NCI-H187 (cell line): ENCODE data around the gene PHETA2.
"Not testable (repeated sequence)": the region's sequence is repeated elsewhere in the genome, so short reads cannot be mapped to it uniquely, and the experiment has no call there.

Experiments
- DNase-seq, 2 experiments: peaks; one replicate each; lab custom pipeline; 2025; lab: John Stamatoyannopoulos, UW

PHETA2 gene

DNA sequence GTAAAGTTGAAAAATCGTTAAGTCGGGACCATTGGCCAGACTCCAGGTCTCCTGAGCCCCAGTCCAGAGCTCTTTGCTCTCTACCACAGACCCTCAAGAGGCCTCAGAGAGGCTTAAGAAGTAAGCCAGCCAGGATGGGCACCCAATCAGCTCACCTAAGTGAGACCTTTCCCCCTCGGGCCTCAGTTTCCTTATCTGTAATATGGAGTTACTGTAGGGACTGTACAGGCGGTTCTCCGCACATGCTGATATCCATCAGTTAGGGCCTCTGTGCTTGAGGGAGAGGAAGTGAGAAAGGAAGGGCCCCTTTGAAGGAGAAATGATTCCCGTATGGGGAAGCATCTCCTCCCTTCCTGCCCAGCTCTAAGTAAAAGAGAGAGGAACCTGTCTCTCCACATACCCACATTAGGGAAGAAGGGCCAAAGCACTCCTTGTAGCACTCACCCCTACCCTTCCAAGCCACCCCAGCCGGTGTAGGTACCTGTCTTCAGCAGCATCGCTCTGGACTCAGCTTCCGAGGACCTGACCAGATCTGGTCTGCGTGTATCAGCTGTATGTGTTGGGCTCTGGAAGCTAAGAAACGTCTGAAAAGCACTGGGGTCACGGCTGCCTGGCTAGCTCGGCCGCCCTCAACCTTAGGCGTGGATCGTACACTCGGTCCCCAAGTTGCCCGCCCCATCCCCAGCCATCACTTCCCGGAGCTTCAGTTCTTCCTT lies 4.1 kb upstream of the PHETA2 start:
- DNase-seq: no peak

DNA sequence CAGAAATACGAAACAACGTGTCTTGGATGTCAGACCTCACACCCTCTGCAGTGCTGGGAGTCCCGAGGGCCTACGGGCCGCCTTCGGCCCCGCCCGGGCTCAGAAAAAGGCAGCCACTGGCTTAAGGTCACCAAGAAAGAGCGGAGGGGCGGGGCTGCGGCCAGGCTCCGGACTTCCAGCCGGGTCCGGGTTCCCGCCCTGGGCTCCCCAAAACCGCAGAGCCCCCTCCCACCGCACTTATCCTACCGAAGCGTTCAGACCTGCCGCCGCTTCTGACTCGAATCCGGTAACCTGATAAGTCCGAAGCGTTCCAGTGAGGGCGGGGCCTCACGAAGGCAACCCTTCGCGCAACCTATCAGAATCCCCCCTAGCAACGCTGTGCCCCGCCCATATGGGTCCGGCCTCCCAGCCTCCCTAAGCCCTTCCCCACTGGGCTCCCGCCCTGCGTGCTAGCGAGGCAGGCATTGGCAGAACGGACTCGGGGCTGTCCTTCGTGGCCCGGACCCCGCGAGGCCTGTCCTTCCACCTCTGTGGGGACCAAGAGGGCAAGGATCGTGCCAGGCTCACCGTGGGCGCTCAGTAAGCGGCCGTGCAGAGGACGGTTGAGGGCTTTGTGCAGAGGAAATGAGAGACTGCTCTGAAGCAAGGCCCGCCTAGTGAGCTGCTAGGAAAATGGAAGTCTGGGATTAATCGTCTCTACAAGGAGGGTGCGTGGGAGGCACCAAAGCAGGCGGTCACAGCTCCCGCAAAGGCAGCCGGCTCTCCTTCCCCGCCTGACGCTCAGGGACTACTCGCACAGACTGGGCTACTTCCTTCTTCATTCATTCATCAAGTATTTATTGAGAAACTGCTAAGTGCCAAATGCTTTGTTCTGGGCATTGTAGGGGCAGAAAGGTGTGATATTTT lies 3.3 kb upstream of the PHETA2 start, which contains the start of gene NAGA:
TSS of gene NAGA (minus strand) at position 296 of the 906 bp plus-strand sequence. CDS start 515 bp downstream, outside the sequence.
- DNase-seq: peak; percentile 66 to 82

DNA sequence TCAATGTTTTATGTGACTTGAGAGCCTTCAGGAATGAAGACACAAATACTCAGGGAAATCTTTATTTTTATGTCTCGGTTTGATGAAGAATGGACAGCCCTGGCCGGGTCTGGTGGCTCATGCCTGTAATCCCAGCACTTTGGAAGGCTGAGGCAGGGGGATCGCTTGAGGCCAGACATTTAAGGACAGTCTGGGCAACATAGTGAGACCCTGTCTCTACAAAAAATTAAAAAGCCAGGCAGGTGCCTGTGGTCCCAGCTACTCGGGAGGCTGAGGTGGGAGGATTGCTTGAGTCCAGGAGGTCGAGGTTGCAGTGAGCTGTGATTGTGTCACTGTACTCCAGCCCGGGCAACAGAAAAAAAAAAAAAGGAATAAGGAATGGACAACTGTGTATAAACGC lies 2.5 kb upstream of the PHETA2 start:
- DNase-seq: not testable (repeated sequence)

DNA sequence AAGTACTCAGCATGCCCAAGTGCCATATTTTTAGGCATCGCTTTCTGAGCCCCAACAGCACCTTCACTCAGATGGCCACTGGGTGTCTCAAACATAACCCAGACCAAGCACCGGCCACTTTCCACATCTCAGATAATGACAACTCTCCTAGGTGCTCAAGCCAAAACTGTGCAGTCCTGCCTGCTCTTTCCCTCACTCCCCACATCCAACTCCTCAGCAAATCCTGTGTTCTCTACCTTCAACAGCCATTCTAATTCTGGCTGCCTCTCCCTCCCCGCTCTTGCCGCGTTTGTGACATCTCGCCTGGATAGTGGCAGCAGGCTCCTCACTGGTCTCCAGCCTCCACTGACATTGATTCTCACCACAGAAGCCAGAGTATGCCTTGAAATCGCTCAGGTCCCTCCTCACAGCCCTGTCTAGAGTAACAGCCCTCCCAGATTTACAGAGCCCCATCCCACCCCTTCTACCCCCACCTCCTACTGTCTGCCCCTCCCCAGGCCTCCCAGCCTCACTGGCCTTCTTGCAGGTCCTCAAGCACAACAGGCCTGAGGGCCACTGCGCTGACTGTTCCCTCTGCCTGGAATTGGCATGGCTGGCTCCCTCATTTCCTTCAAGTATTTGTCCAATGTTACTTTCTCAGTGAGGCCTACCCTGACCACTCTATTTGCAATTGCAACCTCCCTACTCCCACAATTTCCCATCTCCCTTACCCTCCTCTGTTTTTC lies 1.3 kb upstream of the PHETA2 start:
- DNase-seq: no peak

DNA sequence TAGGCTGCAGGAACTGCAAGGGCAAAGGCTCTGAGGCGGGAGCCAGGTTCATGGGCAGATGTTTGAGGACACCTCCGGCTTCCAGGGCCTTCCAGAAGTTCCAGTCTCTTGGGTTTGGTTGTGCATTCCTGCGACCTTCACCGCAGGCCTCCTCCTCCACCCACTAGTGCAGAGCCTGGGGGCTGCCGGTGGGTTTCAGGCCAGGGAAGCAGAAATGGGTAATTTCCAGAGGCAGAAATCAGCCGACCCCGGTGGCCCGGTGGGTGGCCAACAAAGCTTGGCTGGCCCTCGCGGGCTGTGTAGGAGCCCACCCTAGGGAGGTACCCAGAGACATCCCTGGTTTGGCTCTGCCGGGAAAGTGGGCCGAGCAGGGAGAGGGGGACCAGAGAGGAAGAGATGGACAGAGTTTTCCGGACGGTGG lies 417 bp upstream of the PHETA2 start:
- DNase-seq: no peak

DNA sequence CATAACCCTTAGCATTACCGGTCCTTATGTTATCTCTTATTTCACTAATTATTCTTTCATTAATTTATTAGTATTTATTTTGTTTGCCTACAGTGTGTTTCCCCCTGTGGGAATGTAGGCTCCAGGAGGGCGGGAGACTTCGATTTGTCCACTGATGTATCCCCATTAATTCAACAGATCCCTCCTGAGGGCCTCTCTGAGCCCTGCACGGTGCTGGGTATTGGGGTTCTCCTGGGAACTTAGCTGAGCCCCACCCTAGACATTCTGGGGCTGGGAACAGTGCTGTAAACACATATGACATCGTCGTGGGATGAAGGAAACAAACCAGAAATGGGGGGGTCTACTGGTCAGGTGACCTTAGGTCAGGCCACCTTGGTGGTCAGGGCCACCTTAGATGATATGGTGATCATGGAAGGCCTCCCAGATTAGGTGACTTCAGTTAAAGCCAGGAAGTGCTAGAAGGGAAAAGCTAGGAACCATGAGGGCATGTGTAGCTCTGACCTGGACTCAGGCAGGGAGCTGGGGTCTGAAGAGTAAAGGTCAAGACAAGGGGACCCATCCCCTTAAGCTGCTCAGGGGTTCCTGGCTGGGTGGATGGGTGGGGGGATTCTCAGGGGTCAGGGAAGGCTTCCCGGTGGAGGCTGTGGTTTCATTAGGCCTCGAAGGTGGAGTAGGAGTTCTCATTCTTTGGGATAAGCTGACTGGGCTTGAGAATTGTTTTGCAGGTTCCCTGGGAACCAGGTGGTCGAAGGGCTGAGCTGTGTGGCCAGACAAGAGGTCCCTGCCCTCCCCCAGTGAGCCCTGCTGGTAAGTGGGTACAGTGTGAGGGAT lies 1.0 kb downstream of the PHETA2 start:
- no peak for DNase-seq

DNA sequence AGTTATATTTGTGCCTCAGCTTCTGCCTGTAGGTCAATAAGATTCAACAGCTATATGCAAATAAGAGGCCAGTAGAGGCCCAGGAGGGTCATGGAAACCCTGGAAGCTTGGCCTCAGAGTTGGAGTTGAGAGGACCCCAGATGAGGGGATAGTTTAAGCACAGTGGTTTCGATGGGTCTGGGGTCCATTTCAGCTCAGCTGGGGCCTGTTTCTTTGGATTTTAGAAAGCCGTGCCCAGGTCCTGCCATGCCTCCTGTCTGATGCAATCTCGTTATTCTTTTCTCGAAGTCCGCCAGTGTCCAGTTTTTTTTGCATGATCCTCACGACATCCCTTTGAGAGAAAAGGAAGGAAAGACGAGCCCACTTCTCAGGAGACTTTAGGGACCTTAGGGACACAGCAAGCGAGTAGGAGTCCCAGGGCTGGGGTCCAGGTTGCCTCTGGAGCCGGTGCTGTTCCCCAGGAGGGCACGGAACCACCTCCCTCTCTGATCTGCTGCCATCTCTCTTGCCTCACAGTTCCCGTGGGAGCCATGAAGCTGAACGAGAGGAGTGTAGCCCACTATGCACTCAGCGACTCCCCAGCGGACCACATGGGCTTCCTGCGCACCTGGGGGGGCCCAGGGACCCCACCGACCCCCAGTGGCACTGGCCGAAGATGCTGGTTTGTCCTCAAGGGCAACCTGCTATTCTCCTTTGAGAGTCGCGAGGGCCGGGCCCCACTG lies 2.9 kb downstream of the PHETA2 start:
- DNase-seq: no peak

DNA sequence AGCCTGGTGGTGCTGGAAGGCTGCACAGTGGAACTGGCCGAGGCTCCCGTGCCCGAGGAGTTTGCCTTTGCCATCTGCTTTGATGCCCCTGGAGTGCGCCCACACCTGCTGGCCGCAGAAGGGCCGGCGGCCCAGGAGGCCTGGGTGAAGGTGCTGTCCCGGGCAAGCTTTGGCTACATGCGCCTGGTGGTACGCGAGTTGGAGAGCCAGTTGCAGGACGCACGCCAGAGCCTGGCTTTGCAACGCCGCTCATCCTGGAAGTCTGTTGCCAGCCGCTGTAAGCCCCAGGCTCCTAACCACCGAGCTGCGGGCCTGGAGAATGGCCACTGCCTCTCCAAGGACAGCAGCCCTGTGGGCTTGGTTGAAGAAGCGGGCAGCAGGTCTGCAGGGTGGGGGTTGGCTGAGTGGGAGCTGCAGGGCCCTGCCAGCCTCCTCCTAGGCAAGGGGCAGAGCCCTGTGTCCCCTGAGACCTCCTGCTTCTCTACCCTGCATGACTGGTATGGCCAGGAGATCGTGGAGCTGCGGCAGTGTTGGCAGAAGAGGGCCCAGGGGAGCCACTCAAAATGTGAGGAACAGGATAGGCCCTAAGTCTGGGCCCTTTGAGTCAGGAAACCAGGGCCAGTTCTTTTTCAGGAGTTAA lies 3.6 kb downstream of the PHETA2 start:
- no peak for DNase-seq

DNA sequence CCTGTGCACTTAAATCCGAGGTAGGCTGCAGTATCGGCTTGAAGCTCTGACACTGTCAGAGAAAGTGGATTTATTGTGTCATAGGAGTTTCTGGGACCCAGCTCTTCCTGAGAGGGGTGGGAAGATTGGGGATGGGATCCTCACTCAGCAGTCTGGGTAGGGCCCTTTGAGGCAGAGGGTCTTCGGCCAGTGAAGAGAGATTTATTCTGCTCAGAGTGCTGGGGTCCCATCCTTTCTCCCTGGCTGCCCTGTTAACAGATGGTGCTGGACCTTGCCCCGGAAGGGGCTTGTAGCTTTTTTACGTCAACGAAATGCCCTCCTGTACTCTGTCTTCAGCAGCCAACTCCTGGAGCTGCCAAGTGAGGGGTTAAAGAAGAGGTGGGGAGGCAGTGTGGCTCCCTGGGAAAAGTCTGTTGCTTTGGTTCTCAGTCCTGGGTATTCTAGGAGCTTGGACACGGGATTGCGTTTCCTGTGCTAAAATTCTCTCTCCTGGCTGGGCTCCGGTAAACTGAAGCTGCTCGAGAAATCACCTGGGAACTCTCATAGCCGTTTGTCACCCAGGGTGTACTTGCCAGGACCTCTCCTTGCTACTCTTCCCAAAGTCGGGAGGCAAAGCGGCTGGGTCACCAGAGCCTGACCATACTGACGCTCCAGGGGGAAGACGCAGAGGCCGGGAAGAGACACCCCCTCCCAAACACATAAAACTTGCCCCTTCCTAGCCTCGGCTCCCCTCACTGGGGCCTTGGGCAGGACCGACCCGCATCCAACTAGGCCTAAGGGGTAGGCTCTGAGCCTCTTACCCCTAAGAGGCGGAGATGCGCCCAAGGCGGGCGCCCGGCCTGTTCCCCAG lies 4.6 kb downstream of the PHETA2 start:
- no peak for DNase-seq

DNA sequence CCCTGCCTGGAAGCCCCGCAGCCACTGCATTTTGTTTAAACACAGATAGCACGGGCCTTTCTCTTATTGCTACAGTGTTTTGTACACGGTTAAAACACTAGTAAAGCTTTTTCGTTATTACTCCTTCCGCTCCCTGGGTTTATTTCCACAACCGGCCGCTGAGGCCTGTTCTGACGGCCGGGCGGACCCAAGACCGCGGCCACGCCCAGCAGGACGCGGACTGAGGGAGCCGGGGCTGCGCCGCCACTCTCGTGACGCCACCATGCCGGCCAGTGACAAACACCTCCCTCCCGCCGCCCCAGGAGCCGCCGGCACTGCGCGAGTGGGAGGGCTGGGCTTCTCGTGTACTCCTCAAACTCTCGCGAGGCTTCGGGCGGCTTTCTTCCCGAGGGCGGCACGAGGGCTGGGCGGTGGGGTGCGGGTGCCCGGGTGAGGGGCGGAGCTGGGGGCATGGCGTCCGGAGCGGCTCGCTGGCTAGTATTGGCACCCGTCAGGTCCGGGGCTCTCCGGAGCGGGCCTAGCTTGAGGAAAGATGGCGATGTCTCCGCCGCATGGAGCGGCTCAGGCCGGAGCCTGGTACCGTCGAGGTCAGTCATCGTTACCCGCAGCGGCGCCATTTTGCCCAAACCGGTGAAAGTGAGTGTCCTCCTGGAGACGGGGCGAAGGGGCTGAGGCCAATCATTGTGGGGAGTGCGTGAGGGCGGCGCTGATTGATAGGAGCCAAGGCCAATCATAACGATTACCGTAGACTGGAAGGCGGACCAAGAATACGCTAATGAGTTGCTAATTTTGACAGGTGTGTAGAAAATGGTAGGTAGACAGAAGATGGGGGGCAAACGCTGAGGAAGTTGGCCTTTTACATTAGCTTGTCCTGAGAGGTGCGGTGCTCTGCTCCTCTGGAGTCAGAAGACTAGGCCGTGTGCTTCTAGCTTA lies 5.5 kb downstream of the PHETA2 start, which contains the start of gene SMDT1:
TSS of gene SMDT1 (plus strand) at position 382 of the 933 bp plus-strand sequence. CDS start at position 451, 69 bp downstream.
- DNase-seq: peak; percentile 86 to 93

DNA sequence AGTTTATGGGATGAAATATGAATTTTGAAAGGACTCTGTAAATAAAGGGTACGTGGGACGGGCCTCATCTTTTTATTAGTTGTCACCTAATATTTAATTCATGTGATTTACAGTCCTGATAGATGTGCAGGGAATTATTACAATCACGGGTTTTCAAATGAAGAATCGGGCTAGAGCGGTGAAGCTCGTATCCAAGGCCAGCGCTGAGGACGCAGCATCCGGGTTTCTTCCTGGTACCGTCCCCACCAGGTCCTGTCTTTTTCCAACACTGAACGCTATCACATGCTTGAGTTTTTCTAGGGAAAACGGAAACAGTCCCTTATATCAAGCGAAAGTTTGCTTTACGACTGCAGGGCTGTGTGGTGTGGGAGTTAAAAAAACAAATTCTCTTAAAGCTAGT lies 6.2 kb downstream of the PHETA2 start:
- no peak for DNase-seq

DNA sequence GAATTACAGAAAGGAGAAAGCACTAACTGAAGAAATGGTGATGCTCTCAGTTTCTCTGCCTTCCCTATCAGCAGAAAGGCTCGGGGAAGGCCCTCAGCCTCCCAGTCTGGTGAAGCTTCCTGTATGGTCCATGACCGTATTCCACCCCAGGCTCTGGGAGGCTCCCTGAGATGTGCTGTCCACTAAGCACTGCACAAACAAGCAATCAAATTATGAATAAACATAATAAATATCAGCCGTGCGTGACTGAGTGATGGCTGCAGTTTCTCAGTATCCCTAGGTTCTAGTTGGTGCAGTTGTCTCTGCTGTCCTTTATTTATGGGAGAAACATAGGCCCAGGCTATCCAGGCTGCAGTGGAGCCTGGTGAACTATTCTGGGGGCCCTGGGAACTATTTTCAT lies 9.1 kb downstream of the PHETA2 start:
- no peak for DNase-seq

DNA sequence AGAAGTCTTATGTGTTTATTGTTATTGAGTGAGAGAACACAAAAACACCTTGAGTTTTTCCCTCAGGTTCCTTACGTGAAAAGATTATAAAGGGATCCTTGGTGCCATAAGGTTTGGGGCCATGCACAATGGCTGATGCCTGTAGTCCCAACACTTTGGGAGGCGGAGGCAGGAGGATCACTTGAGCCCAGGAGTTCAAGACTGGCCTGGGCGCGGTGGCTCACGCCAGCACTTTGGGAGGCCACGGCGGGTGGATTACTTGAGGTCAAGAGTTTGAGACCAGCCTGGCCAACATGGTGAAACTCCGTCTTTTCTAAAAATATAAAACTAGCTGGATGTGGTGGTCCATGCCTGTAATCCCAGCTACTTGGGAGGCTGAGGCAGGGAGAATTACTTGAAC lies 10.8 kb downstream of the PHETA2 start:
- no peak for DNase-seq

DNA sequence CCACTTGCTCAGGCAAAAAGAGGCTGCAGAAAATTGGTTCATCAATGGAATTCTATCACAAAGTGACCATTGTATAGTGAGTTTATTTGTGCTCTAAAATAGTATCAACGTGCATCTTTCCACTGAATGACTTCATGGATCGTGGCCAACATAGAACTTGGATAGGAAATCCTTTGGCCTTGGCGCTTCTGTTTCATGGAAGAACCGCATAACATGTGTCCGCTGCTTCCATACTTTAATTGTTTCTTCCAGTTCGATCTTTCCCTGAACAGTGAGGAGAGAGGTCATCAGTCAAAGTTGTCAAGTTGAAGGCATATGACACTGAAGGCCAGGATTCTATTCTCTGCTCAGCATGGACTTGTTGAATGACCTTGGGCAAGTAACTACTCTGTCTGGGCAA lies 12.0 kb downstream of the PHETA2 start:
- DNase-seq: no peak

DNA sequence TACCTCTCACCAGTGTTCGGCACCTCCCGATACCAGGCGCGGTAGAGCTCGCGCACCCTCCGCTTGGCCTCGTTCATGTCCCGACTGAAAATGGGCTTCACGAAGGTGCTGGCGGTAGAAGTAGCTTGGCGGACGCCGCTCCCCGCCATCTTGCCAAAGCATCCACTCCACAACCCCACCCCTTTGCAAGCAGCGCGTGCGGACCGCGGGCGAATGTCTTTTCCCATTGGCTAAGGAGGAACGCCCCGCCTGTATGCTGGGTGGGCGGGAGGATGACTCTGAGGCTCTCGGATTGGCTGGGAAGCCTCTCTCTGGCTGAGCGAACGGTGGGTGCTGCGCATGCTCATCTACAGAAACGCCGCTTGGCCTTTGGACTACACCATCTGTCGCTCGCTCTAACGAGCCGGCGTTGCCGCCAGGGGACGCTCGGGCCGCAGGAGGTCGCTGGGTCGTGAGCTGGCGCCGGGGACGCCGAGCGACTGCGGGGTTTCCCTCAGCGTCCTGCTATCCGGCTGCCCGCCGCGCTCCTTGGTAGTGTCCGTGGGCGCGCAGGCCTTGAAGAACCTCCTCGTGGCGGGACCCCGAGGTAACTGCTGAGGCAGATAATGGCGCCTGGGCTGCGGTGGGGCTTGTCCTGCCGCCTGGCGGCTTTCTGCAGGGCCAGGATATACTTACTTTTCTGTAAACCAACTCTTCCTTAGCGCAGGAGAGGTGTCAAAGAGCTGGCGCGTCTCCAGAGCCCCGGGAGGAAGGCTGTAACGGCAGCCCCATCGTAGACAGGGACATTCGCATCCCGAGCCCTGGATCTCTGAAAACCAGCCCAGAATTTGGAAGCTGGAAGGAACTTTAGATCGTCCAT lies 16.8 kb downstream of the PHETA2 start, which contains the start of gene NDUFA6:
TSS of gene NDUFA6 (minus strand) at position 177 of the 859 bp plus-strand sequence. CDS start at position 149, 28 bp downstream.
- DNase-seq: peak; percentile 84 to 91

DNA sequence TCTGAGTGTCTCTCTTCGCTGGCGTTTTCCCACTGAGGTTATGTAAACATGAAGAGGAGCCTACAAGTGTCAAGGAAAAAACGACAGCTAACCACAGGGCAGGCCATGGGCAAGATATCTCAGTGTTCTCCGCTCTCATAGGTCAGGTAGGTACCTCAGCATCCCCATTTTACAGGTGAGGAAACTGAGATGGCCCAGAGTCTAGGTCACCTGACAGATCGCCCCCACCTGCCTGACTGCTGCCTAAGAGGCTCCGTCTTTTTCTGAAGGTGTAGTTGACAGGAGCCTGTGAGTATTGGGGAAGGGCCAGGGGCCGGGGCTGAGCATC lies 17.4 kb downstream of the PHETA2 start:
- no peak for DNase-seq

DNA sequence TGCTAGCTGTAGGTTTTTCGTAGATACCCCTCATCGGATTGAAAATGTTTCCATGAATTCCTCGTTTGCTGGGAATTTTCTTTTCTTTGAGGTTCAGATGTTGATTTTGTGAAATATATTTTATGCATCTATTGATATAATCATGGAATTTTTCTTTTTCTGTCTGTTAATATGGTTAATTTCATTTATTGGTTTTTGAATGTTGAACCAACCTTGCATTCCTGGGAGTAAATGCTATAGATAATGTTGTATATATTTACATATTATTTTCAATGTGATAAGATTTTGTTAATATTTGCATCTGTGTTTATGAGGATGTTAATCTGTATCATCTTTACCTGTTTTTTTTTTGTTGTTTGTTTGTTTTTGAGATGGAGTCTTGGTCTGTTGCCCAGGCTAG lies 27.2 kb downstream of the PHETA2 start:
- no peak for DNase-seq
